ENCODE data around the gene PTRH2. TPM values are rescaled to one million over a fixed set of nuclear protein-coding genes. Genes with fewer than 3 reads are reported as not detected.

PTRH2 gene
- total RNA-seq, result 30.2 and 33.4 TPM in 2 replicates

DNA sequence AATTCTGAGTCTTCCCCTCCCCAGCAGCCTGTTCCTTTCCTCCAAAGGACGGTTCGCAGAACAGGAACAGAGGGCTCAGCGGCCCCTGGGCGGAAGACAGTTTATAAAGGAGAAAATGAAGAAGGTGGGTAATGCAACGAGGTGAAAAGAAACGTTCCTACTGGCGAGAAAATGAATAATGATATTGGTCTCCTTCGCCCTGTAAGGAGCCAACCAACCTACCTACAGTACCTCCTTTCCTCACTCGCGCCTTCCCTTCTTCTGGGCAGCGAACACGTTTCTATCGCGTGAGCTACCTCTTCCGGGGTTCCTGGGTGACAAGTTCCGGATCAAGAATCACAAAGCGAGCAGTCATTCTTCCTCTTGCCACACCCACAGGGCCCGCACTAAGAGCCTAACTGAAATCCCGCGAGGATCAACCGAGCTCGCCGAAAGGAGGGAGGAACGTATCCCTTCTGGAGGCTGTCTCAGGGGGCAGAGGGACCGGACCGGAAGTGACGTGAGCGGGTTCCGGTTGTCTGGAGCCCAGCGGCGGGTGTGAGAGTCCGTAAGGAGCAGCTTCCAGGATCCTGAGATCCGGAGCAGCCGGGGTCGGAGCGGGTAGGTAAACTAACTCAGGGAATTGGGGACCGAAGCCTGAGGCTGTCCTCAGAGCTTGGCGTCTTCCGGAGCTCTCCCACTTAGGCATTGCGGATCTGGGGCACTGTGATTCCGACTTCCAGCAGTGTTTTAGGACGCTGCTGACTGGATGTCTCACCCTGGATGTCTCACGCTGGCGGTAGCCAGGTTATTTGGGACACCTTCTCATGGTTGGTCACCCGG lies at the start of gene PTRH2, which contains the start of gene VMP1:
TSS of gene PTRH2 (minus strand) at position 282 of the 822 bp plus-strand sequence. CDS start 9,452 bp downstream, outside the sequence.
TSS of gene VMP1 (plus strand) at position 506 of the 822 bp plus-strand sequence. CDS start 23,793 bp downstream, outside the sequence.

Other genes starting within 250 kb of the PTRH2 start
- gene DHX40, start 141.8 kb downstream of the PTRH2 start, total RNA-seq, result 43.9 and 45.7 TPM in 2 replicates
- 253 and 272 TPM in 2 replicates for gene CLTC, start 87.5 kb downstream of the PTRH2 start, total RNA-seq
- 119 and 122 TPM in 2 replicates for gene VMP1, start 224 bp upstream of the PTRH2 start, total RNA-seq
- 2.4 and 4.0 TPM in 2 replicates for gene TUBD1, start 185.5 kb upstream of the PTRH2 start, total RNA-seq
- 15.0 and 25.8 TPM in 2 replicates for gene RPS6KB1, start 185.7 kb upstream of the PTRH2 start, total RNA-seq